Loucy (cell line): Measurements from ENCODE around the gene OBP2B.
"Not testable (repeated sequence)": the region's sequence is repeated elsewhere in the genome, so short reads cannot be mapped to it uniquely, and the experiment has no call there.

Experiments used
- CTCF ChIP-seq: fragments of 200-600 bp; sonication (generic); conservative IDR thresholded peaks from 2 replicates; pipeline ENCODE4 v1.5.1; 2014; ENCODE audit warnings: mild to moderate bottlenecking, antibody characterized with exemption, low read length
- EZH2phosphoT487 ChIP-seq: fragments of 200-600 bp; IDR thresholded peaks from 2 replicates; pipeline ENCODE4 v1.6.1; 2018; ENCODE audit warnings: antibody characterized with exemption, mild to moderate bottlenecking, moderate library complexity, borderline replicate concordance

- TF ChIP-seq CTCF, EZH2phosphoT487: not testable (repeated sequence)
These were observed 12.9 kb upstream of the OBP2B start for GRCh38 chr9:133221994-133222393.
